DOHH2 (cell line): ENCODE results near the gene TTC7B.

Experiments
- H3F3A ChIP-seq: fragments of 200-600 bp; sonication (generic), shearing (Covaris generic); 2 replicates; pipeline ENCODE4 v1.6.0; 2016; ENCODE audit warnings: antibody characterized with exemption, mild to moderate bottlenecking; ENCODE audit not compliant: control insufficient read depth, insufficient read depth
- H3K27ac ChIP-seq: fragments of 200-600 bp; sonication (generic); 2 replicates; pipeline ENCODE4 v1.5.1; 2014; ENCODE audit warnings: low read depth, mild to moderate bottlenecking, low read length, moderate library complexity
- H3K27me3 ChIP-seq: fragments of 200-600 bp; sonication (generic); 2 replicates; pipeline ENCODE4 v1.6.1; 2014; ENCODE audit warnings: mild to moderate bottlenecking, low read length, mixed read lengths; ENCODE audit not compliant: control insufficient read depth
- H3K36me3 ChIP-seq: fragments of 200-600 bp; sonication (generic); 2 replicates; pipeline ENCODE4 v1.6.1; 2014; ENCODE audit warnings: mild to moderate bottlenecking, low read length, moderate library complexity, mixed read lengths; ENCODE audit not compliant: control insufficient read depth
- H3K4me1 ChIP-seq: fragments of 200-600 bp; sonication (generic); 2 replicates; pipeline ENCODE4 v1.6.1; 2014; ENCODE audit warnings: mild to moderate bottlenecking, low read length, mixed read lengths; ENCODE audit not compliant: control insufficient read depth
- H3K4me2 ChIP-seq: fragments of 200-600 bp; sonication (generic); 2 replicates; pipeline ENCODE4 v1.6.0; 2014; ENCODE audit warnings: mild to moderate bottlenecking, low read length, moderate library complexity
- H3K4me3 ChIP-seq: fragments of 200-600 bp; sonication (generic); 2 replicates; pipeline ENCODE4 v1.5.1; 2014; ENCODE audit warnings: mild to moderate bottlenecking, low read length, mixed read lengths
- H3K79me2 ChIP-seq: fragments of 200-600 bp; sonication (generic); 2 replicates; pipeline ENCODE4 v1.6.1; 2014; ENCODE audit warnings: mild to moderate bottlenecking, low read length, mixed read lengths; ENCODE audit not compliant: control insufficient read depth
- H3K9me2 ChIP-seq: fragments of 200-600 bp; sonication (generic); replicated peaks from 2 replicates; pipeline ENCODE4 v1.6.1; 2014; ENCODE audit warnings: mild to moderate bottlenecking, low read length, mixed read lengths; ENCODE audit not compliant: control insufficient read depth
- H3K9me3 ChIP-seq: fragments of 200-600 bp; sonication (generic); 2 replicates; pipeline ENCODE4 v1.6.1; 2014; ENCODE audit warnings: antibody characterized with exemption, low read length, mixed read lengths; ENCODE audit not compliant: control insufficient read depth, insufficient read depth
- H4K20me1 ChIP-seq: fragments of 200-600 bp; sonication (generic); 2 replicates; pipeline ENCODE4 v1.6.0; 2014; ENCODE audit warnings: low read depth, mild to moderate bottlenecking, antibody characterized with exemption, low read length, moderate library complexity; ENCODE audit not compliant: control insufficient read depth, insufficient read depth
- EZH2phosphoT487 ChIP-seq: fragments of 200-600 bp; sonication (generic); IDR thresholded peaks from 2 replicates; pipeline ENCODE4 v1.6.1; 2017; ENCODE audit warnings: borderline replicate concordance, mild to moderate bottlenecking, antibody characterized with exemption, low read length, moderate library complexity, mixed read lengths
- TF ChIP-seq, protein P1 (sequence below): fragments of 200-600 bp; sonication (generic); IDR thresholded peaks from one replicate; pipeline ENCODE4 v1.5.1; 2014; ENCODE audit warnings: antibody characterized with exemption, mild to moderate bottlenecking, low read depth, low read length; ENCODE audit not compliant: poor library complexity, severe bottlenecking

The TTC7B gene

DNA sequence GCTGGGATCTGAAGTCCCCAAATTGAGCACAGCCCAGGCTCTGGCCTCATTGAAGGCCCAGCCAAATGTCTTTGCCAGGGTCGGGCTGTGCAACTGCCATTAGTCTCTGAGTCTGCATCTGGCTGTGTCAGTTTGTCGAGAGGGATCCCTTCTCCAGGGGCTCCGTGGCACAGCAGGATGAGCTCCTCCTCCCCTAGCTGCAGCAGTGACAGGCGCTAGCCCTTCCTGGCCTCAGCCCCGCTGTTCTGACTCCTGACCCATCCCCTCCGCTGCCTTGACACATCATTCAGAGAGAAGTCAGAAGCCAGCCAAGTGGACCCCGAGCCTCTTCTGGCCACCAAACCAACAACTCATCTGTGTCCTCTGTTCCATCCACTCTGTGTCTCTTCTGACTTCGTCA, 231.1 kb downstream of the TTC7B start:
- H4K20me1 ChIP-seq = no peaks in the 10 kb centered on the region
- H3K27ac ChIP-seq = no peak overlapping the region
- no peaks in the 10 kb centered on the region for H3K27me3 ChIP-seq
- no peak overlapping the region for H3K4me2 ChIP-seq
- no peak overlapping the region for H3K4me3 ChIP-seq
- H3F3A ChIP-seq = no peaks in the 10 kb centered on the region
- TF ChIP-seq, protein P1, sequence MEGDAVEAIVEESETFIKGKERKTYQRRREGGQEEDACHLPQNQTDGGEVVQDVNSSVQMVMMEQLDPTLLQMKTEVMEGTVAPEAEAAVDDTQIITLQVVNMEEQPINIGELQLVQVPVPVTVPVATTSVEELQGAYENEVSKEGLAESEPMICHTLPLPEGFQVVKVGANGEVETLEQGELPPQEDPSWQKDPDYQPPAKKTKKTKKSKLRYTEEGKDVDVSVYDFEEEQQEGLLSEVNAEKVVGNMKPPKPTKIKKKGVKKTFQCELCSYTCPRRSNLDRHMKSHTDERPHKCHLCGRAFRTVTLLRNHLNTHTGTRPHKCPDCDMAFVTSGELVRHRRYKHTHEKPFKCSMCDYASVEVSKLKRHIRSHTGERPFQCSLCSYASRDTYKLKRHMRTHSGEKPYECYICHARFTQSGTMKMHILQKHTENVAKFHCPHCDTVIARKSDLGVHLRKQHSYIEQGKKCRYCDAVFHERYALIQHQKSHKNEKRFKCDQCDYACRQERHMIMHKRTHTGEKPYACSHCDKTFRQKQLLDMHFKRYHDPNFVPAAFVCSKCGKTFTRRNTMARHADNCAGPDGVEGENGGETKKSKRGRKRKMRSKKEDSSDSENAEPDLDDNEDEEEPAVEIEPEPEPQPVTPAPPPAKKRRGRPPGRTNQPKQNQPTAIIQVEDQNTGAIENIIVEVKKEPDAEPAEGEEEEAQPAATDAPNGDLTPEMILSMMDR = no peak
- TF ChIP-seq EZH2phosphoT487 = no peak
- no peaks in the 10 kb centered on the region for H3K79me2 ChIP-seq
- no peaks in the 10 kb centered on the region for H3K9me2 ChIP-seq
- H3K36me3 ChIP-seq = no peaks in the 10 kb centered on the region
- no peaks in the 10 kb centered on the region for H3K9me3 ChIP-seq
- no peaks in the 10 kb centered on the region for H3K4me1 ChIP-seq

DNA sequence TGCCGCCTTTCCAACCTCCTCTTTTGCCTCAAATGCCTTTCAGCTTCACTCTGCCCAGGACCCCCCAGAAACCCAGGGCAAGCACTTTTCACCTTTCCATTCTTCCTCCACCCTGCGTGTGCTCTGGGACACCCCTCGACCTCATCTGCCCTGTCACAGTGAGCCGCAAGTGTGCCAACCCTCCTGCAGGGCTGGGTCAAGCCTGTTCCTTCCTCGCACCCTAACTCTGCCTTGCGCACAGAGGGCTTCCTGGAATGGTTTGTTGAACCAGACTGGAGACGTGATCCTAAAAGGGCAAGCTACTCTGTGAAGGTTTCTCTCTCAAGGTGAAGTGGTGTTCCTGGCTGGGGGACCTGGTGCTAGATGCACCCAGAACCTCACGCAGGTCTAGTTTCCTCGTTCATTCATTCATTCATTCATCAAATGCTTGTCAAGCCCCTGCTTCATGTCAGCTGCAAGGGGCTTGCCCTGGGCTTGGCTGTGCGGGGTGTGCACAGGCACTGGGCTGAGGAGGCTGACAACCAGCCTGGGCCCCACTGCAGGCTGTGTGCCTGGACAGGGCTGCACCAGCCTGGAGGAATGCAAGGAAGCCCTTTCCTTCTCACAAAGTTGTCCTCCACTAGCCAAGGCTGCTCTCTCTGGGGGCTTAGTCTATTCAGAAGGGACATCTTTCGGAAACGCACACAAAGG, 232.2 kb downstream of the TTC7B start:
- no peaks in the 10 kb centered on the region for H3K9me2 ChIP-seq
- H3K79me2 ChIP-seq = no peaks in the 10 kb centered on the region
- TF ChIP-seq, protein P1 = no peak
- no peak for TF ChIP-seq EZH2phosphoT487
- no peaks in the 10 kb centered on the region for H3K9me3 ChIP-seq
- no peaks in the 10 kb centered on the region for H4K20me1 ChIP-seq
- H3K27ac ChIP-seq = no peak overlapping the region
- no peak overlapping the region for H3K4me2 ChIP-seq
- H3K27me3 ChIP-seq = no peaks in the 10 kb centered on the region
- no peaks in the 10 kb centered on the region for H3F3A ChIP-seq
- no peak overlapping the region for H3K4me3 ChIP-seq
- no peaks in the 10 kb centered on the region for H3K4me1 ChIP-seq
- H3K36me3 ChIP-seq = no peaks in the 10 kb centered on the region

DNA sequence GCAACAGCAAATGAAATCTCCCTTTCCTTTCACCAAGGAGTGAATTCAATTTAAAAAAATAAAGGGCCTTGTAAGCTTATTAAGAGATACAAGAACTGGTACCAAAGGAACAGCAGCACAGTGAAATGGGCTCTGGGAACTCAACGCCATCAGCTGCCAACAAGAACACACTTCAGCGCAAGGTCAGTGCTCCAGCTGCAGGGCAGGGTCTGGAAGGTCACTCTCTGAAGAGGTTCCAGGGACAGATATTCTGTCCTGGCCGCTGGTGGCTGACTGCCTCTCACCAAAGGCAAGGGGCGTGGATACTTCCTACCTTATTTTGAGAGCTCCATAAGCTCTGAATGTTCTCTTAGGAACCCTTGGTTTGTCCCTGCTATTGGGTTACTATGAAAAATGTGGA, 232.8 kb downstream of the TTC7B start:
- Histone ChIP-seq H3F3A (no peaks in the 10 kb centered on the region), H3K9me3 (no peaks in the 10 kb centered on the region), H3K36me3 (no peaks in the 10 kb centered on the region), H4K20me1 (no peaks in the 10 kb centered on the region), H3K4me2 (no peak overlapping the region), H3K79me2 (no peaks in the 10 kb centered on the region), H3K9me2 (no peaks in the 10 kb centered on the region), H3K4me1 (no peaks in the 10 kb centered on the region), H3K27me3 (no peaks in the 10 kb centered on the region), H3K4me3 (no peak overlapping the region), H3K27ac (no peak overlapping the region)
- TF ChIP-seq, protein P1 = no peak
- TF ChIP-seq EZH2phosphoT487 = no peak
